ENCODE results near the gene RTN1. TPM values are rescaled to one million over a fixed set of nuclear protein-coding genes. Genes with fewer than 3 reads are reported as not detected.

The RTN1 gene
- total and polyA plus RNA-seq, 9 of the 15 experiments (the other 6 are each of a cell fraction or from before 2014, with no cell fraction given) = 0.03 to 0.09 TPM; not detected in 7

DNA sequence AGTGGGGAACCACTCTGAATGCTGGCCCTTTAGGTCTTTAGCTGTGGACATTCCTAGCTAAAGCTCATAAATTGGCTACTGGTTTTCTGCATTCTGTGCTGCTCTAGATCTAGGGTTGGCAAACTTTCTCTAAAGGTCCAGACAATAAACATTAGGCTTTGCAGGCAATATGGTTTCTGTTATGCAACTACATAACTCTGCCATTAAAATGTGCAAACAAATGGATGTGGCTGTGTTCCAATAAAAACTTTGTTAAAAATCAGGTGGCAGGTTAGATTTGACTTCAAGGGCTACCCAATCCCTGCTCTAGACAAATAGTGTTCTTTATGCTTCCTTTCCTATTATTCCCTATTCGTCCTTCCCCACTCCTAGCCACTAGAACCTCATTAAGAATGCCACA is 42.6 kb upstream of the RTN1 start:
- Histone ChIP-seq H3K79me2 (ENCODE audit: control insufficient read depth, insufficient read depth, low read length) (no peaks in the 10 kb centered on the region), H2AFZ (ENCODE audit: low read depth, low read length) (no peak overlapping the region), H3K4me2 (ENCODE audit: insufficient read depth, low read length) (no peak overlapping the region), H3K36me3 (ENCODE audit: control insufficient read depth, insufficient read depth, low read length) (no peaks in the 10 kb centered on the region), H3K9ac (ENCODE audit: insufficient read depth in 1 of 2, low read depth in 2 of 2, low read length in 2 of 2) (no peak overlapping the region), H3K27me3 (ENCODE audit: control insufficient read depth in 2 of 2, insufficient read depth in 2 of 2, low read length in 2 of 2) (no peaks in the 10 kb centered on the region), H3K27ac (ENCODE audit: extremely low read depth, low read depth, low read length) (no peak overlapping the region), H3K9me3 (replicated peaks; ENCODE audit: control insufficient read depth, insufficient read depth, low read depth, low read length) (no peaks in the 10 kb centered on the region), H3K4me1 (replicated peaks in 1 of 2; ENCODE audit: control insufficient read depth in 2 of 2, insufficient read depth in 2 of 2, low read length in 2 of 2) (no peaks in the 10 kb centered on the region), H4K20me1 (replicated peaks; ENCODE audit: control insufficient read depth, insufficient read depth, low read length) (no peaks in the 10 kb centered on the region), H3K4me3 (no peak overlapping the region), H3K9me1 (ENCODE audit: control insufficient read depth, insufficient read depth, low read length) (no peaks in the 10 kb centered on the region)
- ChIA-PET CTCF (ENCODE audit: low intra/inter-chr PET ratio) (no interaction called here), POLR2A (no interaction called here)
- no TSS peak for BruUV-seq (replicated peaks)
- in situ Hi-C loops (cut with MboI) (no loop called here), intact Hi-C loops (cut with micrococcal nuclease) (no loop called here)
- DNase-seq (ENCODE audit: extremely low read depth in 1 of 4, low spot score in 3 of 4) = no peak
- WGBS (ENCODE audit: insufficient coverage, low coverage, missing lambda C conversion rate) = 0% methylated on average over 1 of the region's 1 CpG
- FAIRE-seq = no peak
- TF ChIP-seq ZNF184 (CRISPR knock-in tag; IDR thresholded peaks at IDR 0.05) (no peak), ZNF707 (CRISPR knock-in tag; conservative IDR thresholded peaks at IDR 0.05) (no peak), ZFP1 (CRISPR knock-in tag; IDR thresholded peaks at IDR 0.05) (no peak)
- no peak for ATAC-seq

DNA sequence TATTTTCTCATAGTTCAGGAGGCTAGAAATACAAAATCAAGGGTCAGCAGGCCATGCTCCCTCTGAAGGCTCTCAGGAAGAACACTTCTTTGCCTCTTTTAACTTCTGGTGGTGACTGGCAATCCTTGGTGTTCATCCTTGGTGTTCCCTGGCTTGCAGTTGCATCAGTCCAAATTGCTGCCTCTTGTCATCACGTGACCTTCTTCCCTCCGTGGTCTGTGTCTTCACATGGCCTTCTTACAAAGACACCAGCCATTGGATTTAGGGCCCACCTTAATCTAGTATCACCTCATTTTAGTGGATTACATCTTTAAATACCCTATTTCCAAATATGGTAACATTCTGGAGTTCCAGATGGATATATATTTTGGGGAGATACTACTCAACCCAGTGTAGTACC is 41.9 kb upstream of the RTN1 start:
- no peak overlapping the region for H3K9ac ChIP-seq (ENCODE audit: insufficient read depth in 1 of 2, low read depth in 2 of 2, low read length in 2 of 2)
- H3K36me3 ChIP-seq (ENCODE audit: control insufficient read depth, insufficient read depth, low read length) = no peaks in the 10 kb centered on the region
- ChIA-PET CTCF (ENCODE audit: low intra/inter-chr PET ratio) (no interaction called here), POLR2A (interaction anchor here (0.6 kb wide), 1 partner anchor 338 kb away, joined by 3 read pairs; no protein-coding TSS in a partner anchor)
- H3K4me2 ChIP-seq (ENCODE audit: insufficient read depth, low read length) = no peak overlapping the region
- ATAC-seq (no peak), DNase-seq (ENCODE audit: extremely low read depth in 1 of 4, low spot score in 3 of 4) (no peak), FAIRE-seq (no peak)
- H3K27ac ChIP-seq (ENCODE audit: extremely low read depth, low read depth, low read length) = no peak overlapping the region
- TF ChIP-seq, protein P1, sequence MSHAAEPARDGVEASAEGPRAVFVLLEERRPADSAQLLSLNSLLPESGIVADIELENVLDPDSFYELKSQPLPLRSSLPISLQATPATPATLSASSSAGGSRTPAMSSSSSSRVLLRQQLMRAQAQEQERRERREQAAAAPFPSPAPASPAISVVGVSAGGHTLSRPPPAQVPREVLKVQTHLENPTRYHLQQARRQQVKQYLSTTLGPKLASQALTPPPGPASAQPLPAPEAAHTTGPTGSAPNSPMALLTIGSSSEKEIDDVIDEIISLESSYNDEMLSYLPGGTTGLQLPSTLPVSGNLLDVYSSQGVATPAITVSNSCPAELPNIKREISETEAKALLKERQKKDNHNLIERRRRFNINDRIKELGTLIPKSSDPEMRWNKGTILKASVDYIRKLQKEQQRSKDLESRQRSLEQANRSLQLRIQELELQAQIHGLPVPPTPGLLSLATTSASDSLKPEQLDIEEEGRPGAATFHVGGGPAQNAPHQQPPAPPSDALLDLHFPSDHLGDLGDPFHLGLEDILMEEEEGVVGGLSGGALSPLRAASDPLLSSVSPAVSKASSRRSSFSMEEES (CRISPR knock-in tag; IDR thresholded peaks at IDR 0.05) = peak; percentile 74
- TF ChIP-seq RAD51 (IDR thresholded peaks at IDR 0.05; ENCODE audit: borderline replicate concordance, low read depth) (peak; percentile 50; the same call in 1 of the 2 replicates), MXI1 (IDR thresholded peaks at IDR 0.05; ENCODE audit: low read depth, low read length) (no peak)
- no peaks in the 10 kb centered on the region for H3K9me3 ChIP-seq (replicated peaks; ENCODE audit: control insufficient read depth, insufficient read depth, low read depth, low read length)
- no TSS peak for BruUV-seq (replicated peaks)
- no peak overlapping the region for H3K4me3 ChIP-seq
- intact Hi-C loops (cut with micrococcal nuclease) (no loop called here), in situ Hi-C loops (cut with MboI) (no loop called here)
- no peaks in the 10 kb centered on the region for H3K79me2 ChIP-seq (ENCODE audit: control insufficient read depth, insufficient read depth, low read length)
- H3K27me3 ChIP-seq (ENCODE audit: control insufficient read depth in 2 of 2, insufficient read depth in 2 of 2, low read length in 2 of 2) = no peaks in the 10 kb centered on the region
- H3K9me1 ChIP-seq (ENCODE audit: control insufficient read depth, insufficient read depth, low read length) = no peaks in the 10 kb centered on the region
- WGBS (ENCODE audit: insufficient coverage, low coverage, missing lambda C conversion rate) = 0% methylated on average over 2 of the region's 2 CpGs
- no peaks in the 10 kb centered on the region for H4K20me1 ChIP-seq (replicated peaks; ENCODE audit: control insufficient read depth, insufficient read depth, low read length)
- no peaks in the 10 kb centered on the region for H3K4me1 ChIP-seq (replicated peaks in 1 of 2; ENCODE audit: control insufficient read depth in 2 of 2, insufficient read depth in 2 of 2, low read length in 2 of 2)
- no peak overlapping the region for H2AFZ ChIP-seq (ENCODE audit: low read depth, low read length)

Measured in K562 (cell line).